Measurements from ENCODE around the gene PACSIN1. TPM values are rescaled to one million over a fixed set of nuclear protein-coding genes. Genes with fewer than 3 reads are reported as not detected.

Gene PACSIN1
- total RNA-seq, 2 donors from 2014 or later, result 5.6 to 6.3 TPM

DNA sequence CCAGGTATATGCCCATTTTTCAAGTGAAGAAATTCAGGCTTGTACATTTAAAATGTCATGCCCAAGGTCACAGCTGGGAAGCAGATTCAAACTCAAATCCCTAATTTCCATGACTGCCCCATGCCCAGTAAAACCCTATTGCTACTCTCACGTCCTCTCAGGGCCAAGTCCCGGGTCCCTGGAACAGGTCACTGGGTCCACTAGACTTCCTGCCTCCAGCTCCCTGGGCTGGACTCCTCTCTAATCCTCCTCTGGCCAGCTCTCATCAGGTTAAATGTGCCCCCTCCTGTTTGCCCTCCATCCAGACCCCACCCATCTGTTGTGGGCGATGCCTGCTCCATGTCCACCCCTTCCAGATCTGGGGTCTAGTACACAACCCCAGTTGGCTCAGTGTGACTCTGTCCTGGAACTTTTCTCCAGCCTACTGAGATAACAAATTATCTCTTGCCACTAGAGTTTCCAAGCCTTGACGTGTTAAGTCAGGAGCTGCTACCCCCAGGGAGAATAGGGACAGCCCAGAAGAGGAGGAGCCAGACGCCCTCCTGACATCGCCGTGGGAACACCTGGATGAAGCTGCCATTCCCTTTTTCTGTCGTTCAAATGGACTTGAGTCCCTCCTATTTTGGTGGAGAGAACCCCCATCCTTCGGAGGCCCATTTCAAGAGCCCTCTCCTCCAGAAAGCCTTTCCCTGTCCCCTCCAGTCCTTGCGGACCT lies 93.9 kb downstream of the PACSIN1 start:
- Histone ChIP-seq H3K4me3 (no peak overlapping the region), H3K27me3 (no peaks in the 10 kb centered on the region), H3K36me3 (no peaks in the 10 kb centered on the region), H3K9me3 (peaks cover 0 to 8% of the 10 kb centered on the region in 2 donors), H3K4me1 (peaks cover 0 to 4% of the 10 kb centered on the region in 2 donors), H3K27ac (peak overlapping the region in 1 of 2 donors; percentile 44)
- no peak for DNase-seq (ENCODE audit: low spot score)
- TF ChIP-seq, protein P1, sequence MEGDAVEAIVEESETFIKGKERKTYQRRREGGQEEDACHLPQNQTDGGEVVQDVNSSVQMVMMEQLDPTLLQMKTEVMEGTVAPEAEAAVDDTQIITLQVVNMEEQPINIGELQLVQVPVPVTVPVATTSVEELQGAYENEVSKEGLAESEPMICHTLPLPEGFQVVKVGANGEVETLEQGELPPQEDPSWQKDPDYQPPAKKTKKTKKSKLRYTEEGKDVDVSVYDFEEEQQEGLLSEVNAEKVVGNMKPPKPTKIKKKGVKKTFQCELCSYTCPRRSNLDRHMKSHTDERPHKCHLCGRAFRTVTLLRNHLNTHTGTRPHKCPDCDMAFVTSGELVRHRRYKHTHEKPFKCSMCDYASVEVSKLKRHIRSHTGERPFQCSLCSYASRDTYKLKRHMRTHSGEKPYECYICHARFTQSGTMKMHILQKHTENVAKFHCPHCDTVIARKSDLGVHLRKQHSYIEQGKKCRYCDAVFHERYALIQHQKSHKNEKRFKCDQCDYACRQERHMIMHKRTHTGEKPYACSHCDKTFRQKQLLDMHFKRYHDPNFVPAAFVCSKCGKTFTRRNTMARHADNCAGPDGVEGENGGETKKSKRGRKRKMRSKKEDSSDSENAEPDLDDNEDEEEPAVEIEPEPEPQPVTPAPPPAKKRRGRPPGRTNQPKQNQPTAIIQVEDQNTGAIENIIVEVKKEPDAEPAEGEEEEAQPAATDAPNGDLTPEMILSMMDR (IDR thresholded peaks at IDR 0.05), result no peak

- no peak for DNase-seq (ENCODE audit: low spot score)
- peak overlapping the region in 1 of 2 donors; percentile 44 for H3K27ac ChIP-seq
- peaks cover 0 to 8% of the 10 kb centered on the region in 2 donors for H3K9me3 ChIP-seq
- H3K4me3 ChIP-seq, result no peak overlapping the region
- no peaks in the 10 kb centered on the region for H3K27me3 ChIP-seq
- H3K36me3 ChIP-seq, result no peaks in the 10 kb centered on the region
- TF ChIP-seq, protein P1 (IDR thresholded peaks at IDR 0.05), result no peak
- H3K4me1 ChIP-seq, result peaks cover 0 to 4% of the 10 kb centered on the region in 2 donors
Measured at GRCh38 chr6:34560366-34561226, 94.7 kb downstream of the PACSIN1 start.

DNA sequence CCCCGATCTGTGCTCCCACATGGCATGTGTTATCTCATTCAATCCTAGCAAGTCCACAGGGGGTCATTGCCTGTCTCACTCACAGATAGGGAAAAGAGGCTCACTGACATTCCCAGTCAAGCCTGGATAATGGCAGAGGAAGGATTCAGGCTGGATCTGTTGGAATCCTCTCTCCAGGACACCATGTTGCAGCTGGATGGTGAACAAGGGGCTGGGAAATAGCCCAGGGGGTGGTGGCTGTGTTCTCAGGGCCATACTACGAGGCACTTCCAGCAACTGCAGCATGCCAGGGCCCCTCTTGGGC lies 95.3 kb downstream of the PACSIN1 start:
- Histone ChIP-seq H3K27ac (peak overlapping the region in 1 of 2 donors; percentile 44), H3K4me3 (no peak overlapping the region)
- TF ChIP-seq, protein P1 (IDR thresholded peaks at IDR 0.05), result no peak

DNA sequence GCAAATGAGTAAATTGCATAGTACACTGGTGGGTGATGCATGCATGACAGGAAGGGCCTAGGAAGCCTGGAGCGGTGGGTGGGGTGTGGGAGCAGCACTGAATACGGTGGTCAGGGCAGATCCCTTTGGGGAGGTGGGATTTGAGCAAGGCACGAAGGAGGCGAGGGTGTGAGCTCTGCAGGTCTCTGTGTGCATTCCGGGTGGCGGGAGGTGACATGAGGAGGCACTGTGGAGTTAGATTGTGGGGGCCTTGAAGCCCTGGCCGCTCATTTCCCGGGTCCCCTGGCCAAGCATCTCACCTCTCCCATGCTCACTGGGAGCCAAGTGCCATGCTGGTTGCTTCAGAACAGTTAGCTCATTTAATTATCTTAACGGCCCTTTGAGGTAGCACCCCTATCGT lies 96.5 kb downstream of the PACSIN1 start:
- Histone ChIP-seq H3K27me3 (no peaks in the 10 kb centered on the region), H3K4me1 (peaks cover 0 to 4% of the 10 kb centered on the region in 2 donors), H3K4me3 (no peak overlapping the region), H3K27ac (no peak overlapping the region), H3K9me3 (peaks cover 0 to 8% of the 10 kb centered on the region in 2 donors), H3K36me3 (no peaks in the 10 kb centered on the region)
- TF ChIP-seq, protein P1 (IDR thresholded peaks at IDR 0.05), result no peak
- DNase-seq (ENCODE audit: low spot score), result no peak

More for the DNA sequence above, 95.3 kb downstream of the PACSIN1 start:
- Histone ChIP-seq H3K9me3 (peaks cover 0 to 8% of the 10 kb centered on the region in 2 donors), H3K27me3 (no peaks in the 10 kb centered on the region), H3K36me3 (no peaks in the 10 kb centered on the region), H3K4me1 (peaks cover 0 to 4% of the 10 kb centered on the region in 2 donors)
- no peak for DNase-seq (ENCODE audit: low spot score)

GRCh38 chr6:34562861-34563512 lies 97.1 kb downstream of the PACSIN1 start:
- Histone ChIP-seq H3K36me3 (no peaks in the 10 kb centered on the region), H3K4me1 (peaks cover 0 to 4% of the 10 kb centered on the region in 2 donors), H3K27me3 (no peaks in the 10 kb centered on the region), H3K27ac (no peak overlapping the region), H3K4me3 (no peak overlapping the region), H3K9me3 (peaks cover 0 to 8% of the 10 kb centered on the region in 2 donors)
- no peak for DNase-seq (ENCODE audit: low spot score)
- TF ChIP-seq, protein P1 (IDR thresholded peaks at IDR 0.05), result no peak
